ENCODE data around the gene GPR85.

DNA sequence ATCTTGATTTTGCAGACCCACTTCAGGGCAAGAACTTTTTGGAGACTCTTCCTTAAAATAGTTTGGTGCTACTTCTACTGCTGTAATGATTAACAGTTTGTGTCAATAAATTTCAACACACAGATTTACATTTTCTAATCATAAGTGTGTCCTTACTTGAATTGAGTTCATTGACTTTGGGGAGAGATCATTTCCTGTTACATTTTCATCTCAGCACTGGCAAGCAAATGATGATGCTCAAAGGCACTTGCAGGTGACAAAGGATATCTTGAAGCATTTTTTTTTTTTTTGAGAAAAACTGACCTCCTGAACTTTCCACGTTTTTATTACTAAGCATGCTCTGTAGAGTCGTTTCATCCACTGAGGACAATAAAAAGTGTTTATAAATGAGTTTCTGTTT is 52.7 kb downstream of the GPR85 start:
- no peak for TF ChIP-seq POLR2A (IDR thresholded peaks at IDR 0.05; ENCODE audit: low read length)
- TF ChIP-seq GATA1 (IDR thresholded peaks at IDR 0.05; ENCODE audit: low read depth, low read length) = no peak
